ENCODE results near the gene LATS2. TPM values are rescaled to one million over a fixed set of nuclear protein-coding genes. Genes with fewer than 3 reads are reported as not detected.

The LATS2 gene
- 10 to 100 TPM; 18.6 to 19.0 TPM for total RNA-seq

GRCh38 chr13:21061029-21061763 lies at the start of gene LATS2:
Gene LATS2, minus strand, starts transcription at chr13:21061586. Its CDS starts 15,560 bp downstream, at chr13:21046026.

Small RNA genes lying within 50 kb of the gene (small RNA-seq; reads per million reads assigned to genes)
- gene PPIAP27 (0 reads per million in 2 donors), gene RNU4-9P (0 reads per million in 2 donors)

Other genes with a start within 250 kb of the LATS2 start
- 10 to 100 TPM; 23.1 to 39.0 TPM for gene XPO4, start 158.8 kb downstream of the LATS2 start, total RNA-seq
- 10 to 100 TPM; 32.3 to 47.3 TPM for gene SAP18, start 78.5 kb upstream of the LATS2 start, total RNA-seq
- gene SKA3, start 115.0 kb upstream of the LATS2 start, total RNA-seq, result 10 to 100 TPM; 11.4 to 18.6 TPM
- 10 to 100 TPM; 25.5 to 33.6 TPM for gene MRPL57, start 115.1 kb upstream of the LATS2 start, total RNA-seq